Lower leg skin (tissue), 4 donors: ENCODE measurements around the gene HOXD13. TPM values are rescaled to one million over a fixed set of nuclear protein-coding genes. Genes with fewer than 3 reads are reported as not detected.
A peak's percentile ranks its signal among the peaks of the same experiment; 100 is the strongest.

Source experiments
- DNase-seq, 2 donors: peaks; one replicate each; pipeline ENCODE4 v3.0.0-alpha.2; 2019; ENCODE audit warnings: low spot score in 2 of 2
- H3K4me3 ChIP-seq: fragments of 200-600 bp; sonication (generic); 2 replicates; pipeline ENCODE4 v1.5.1; 2017; ENCODE audit warnings: mild to moderate bottlenecking, low read depth; ENCODE audit not compliant: poor library complexity, severe bottlenecking
- POLR2A ChIP-seq, 2 donors: fragments of 450-650 bp; IDR thresholded peaks; one replicate each; pipeline ENCODE4 v1.6.1; 2016 to 2017; ENCODE audit warnings: antibody characterized with exemption in 2 of 2, mild to moderate bottlenecking in 1 of 2, moderate library complexity in 1 of 2
- WGBS, 2 donors: methylation state at CpG; one replicate each; pipeline ENCODE4 v1.1.5; 2018; 5-methylcytosine and 5-hydroxymethylcytosine counted together
- intact Hi-C: fragments of 100-400 bp; cut with DNase I; formaldehyde crosslinking; loops from one replicate; pipeline ENCODE4 v1.15.0; 2023; ENCODE audit warnings: low total_unique reads
- total RNA-seq, 4 donors: library from RNA; depleted of rRNA; stranded (reverse); fragments of >200 nt; gene quantifications; one replicate each; pipeline ENCODE4 v1.1.0, GENCODE V29; 2016
- TF ChIP-seq, protein P1 (sequence below), 3 donors: fragments of 450-650 bp; IDR thresholded peaks; one replicate each; pipeline ENCODE4 v1.5.1; 2016; ENCODE audit warnings: antibody characterized with exemption in 3 of 3, mild to moderate bottlenecking in 3 of 3, moderate library complexity in 2 of 3

The HOXD13 gene
- total RNA-seq, 4 donors from 2014 or later: 0.10 TPM; not detected in 3

DNA sequence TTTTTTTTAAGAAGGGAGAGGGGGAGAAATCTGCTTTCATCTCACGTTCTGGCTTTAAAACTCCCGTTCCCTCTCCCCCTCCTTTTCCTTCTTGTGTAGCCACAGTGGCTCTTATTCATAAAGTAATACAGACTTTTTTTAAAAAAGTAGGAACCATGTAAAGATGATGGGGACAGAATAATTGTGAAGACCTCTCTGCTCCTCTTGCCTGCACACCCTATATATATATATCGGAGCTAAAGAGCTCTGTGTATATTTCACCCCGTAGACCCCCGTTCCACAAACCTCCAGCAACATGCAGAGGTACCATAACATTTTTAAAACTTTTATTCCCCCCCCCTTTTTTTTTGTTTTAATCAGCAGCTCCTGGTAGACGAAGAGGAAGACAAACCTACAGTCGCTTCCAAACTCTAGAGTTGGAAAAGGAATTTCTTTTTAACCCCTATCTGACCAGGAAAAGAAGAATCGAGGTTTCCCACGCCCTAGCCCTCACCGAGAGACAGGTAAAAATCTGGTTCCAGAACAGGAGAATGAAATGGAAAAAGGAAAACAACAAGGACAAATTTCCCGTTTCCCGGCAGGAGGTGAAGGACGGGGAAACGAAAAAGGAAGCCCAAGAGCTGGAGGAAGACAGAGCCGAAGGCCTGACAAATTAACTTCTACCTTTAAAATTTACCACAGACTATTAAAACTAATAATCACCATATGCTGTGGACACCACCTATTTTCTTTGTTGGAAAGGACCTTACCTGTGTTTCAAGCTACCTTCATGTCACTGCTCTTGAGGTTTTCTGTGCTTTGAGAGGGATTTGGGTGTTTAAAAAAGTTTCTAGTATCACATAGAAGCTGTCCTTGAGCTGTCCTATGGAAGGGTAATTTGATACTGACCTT lies 38.7 kb downstream of the HOXD13 start:
- 22% methylated on average over 15 of the region's 15 CpGs for WGBS, 2 donors
- H3K4me3 ChIP-seq: peak overlapping the region; percentile 35
- no peak for TF ChIP-seq POLR2A (IDR thresholded peaks at IDR 0.05)
- TF ChIP-seq, protein P1, sequence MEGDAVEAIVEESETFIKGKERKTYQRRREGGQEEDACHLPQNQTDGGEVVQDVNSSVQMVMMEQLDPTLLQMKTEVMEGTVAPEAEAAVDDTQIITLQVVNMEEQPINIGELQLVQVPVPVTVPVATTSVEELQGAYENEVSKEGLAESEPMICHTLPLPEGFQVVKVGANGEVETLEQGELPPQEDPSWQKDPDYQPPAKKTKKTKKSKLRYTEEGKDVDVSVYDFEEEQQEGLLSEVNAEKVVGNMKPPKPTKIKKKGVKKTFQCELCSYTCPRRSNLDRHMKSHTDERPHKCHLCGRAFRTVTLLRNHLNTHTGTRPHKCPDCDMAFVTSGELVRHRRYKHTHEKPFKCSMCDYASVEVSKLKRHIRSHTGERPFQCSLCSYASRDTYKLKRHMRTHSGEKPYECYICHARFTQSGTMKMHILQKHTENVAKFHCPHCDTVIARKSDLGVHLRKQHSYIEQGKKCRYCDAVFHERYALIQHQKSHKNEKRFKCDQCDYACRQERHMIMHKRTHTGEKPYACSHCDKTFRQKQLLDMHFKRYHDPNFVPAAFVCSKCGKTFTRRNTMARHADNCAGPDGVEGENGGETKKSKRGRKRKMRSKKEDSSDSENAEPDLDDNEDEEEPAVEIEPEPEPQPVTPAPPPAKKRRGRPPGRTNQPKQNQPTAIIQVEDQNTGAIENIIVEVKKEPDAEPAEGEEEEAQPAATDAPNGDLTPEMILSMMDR (IDR thresholded peaks at IDR 0.05): no peak
- intact Hi-C loops: no loop called here
- no peak for DNase-seq

DNA sequence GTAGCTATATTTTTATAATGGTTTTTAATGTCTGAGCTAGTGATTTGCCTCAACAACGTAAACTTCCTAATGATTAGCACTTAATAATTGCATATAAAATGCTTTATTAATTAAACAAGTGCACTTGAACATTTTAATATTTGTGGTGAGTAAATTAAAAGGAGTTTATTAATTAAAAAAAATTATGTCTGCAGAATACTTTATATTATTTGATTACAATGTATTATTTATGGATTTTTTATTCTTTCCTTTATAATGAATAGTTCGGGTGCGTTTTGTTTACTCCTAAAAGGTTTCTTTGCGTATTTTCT lies 39.3 kb downstream of the HOXD13 start:
- H3K4me3 ChIP-seq: no peak overlapping the region
- DNase-seq: no peak
- intact Hi-C loops: no loop called here
- TF ChIP-seq POLR2A (IDR thresholded peaks at IDR 0.05): no peak
- TF ChIP-seq, protein P1 (IDR thresholded peaks at IDR 0.05): no peak
- WGBS, 2 donors: 49 to 50% methylated on average over 4 of the region's 4 CpGs

DNA sequence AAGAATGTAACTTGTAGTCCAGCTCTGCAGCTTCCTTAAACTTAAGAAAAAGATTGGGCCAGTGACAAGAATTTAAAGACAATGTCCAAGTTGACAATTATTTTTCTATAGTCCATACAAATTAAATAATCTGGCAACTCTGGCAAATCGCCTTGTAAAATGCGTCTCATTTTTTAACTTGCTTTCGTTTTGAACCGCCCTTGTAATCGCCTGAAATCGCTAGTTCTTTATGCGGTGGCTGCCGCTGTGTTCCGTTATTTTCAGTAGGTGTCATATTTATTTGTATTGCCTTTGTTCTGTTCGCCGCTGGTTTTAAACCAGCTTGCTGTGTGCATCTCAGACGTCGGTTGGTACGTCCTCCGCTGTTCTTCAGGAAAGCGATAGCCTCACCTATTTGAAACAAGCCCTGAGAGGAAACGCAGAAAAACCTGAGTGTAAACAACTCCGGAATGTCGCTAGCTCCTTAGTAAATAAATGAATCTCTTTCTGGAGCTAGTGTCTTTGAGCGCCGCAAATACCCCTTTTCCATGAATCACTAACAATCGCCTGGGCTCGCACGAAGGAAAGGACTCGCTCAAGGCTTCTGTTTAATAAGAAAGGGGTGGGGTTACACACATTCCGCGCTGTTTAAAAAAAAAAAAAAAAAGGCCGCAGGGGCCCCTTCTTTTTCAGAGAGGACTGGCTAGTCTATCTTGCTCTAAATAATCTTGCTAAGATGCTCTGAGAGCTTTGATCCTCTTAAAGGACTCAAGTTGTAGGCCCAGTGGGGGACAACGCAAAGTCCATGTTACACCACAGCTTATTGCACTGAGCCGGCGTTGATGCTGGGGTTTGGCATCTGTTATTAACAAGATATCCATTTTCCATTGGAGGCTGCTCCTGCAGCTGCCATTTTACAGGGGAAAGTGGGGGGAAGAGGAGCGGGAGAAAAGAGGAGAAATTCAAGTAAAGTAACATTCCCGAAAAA lies 40.0 kb downstream of the HOXD13 start:
- intact Hi-C loops: no loop called here
- WGBS, 2 donors: 34 to 35% methylated on average over 33 of the region's 33 CpGs
- DNase-seq: peak in 1 of 2 donors; percentile 76
- no peak overlapping the region for H3K4me3 ChIP-seq
- no peak for TF ChIP-seq POLR2A (IDR thresholded peaks at IDR 0.05)
- TF ChIP-seq, protein P1 (IDR thresholded peaks at IDR 0.05): no peak

DNA sequence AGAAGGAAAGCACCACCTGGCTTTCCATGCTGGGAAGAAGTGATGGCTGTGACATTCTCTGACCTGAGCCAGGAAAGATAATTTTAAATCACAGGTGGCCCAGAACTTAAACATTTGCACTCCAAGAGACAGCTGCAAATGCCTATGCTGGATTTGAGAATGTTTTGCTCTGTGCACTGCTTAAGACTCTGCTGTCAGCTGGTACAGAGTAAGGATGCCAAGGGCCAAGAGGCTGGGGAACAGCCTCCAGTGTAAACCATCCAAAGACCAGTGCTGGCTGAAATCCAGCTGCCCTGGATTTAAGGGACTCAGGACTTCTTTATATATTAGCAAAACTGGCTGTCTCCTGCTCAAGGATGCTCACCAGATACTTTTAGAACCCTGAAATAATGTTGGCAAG lies 40.9 kb downstream of the HOXD13 start:
- DNase-seq: no peak
- H3K4me3 ChIP-seq: no peak overlapping the region
- intact Hi-C loops: no loop called here
- TF ChIP-seq, protein P1 (IDR thresholded peaks at IDR 0.05): no peak
- TF ChIP-seq POLR2A (IDR thresholded peaks at IDR 0.05): no peak

DNA sequence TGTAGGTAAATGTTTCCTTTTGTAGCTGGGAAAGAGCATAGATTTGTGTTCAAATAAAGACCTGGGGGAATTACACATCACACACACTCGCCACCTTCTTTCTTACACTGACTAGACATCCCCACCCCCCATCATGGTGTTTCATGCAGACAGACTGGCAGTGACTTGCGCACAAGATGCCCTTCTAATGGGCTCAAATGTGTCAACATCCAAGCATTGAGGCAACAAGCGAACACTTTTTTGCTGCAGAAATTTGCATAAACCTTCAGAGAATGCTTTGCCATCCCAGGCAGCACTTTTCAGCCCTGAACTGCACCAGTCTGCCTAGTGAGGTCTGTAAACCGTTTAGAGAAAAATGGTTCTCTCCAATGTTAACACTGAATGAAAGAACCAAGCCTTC lies 41.5 kb downstream of the HOXD13 start:
- H3K4me3 ChIP-seq: no peak overlapping the region
- no peak for DNase-seq
- intact Hi-C loops: no loop called here
- 68 to 69% methylated on average over 4 of the region's 4 CpGs for WGBS, 2 donors
- TF ChIP-seq, protein P1 (IDR thresholded peaks at IDR 0.05): no peak
- no peak for TF ChIP-seq POLR2A (IDR thresholded peaks at IDR 0.05)
